K562 (cell line): ENCODE results near the gene C1orf21. TPM values are rescaled to one million over a fixed set of nuclear protein-coding genes. Genes with fewer than 3 reads are reported as not detected.

Experiments
- ATAC-seq: fragments of 200-7000 bp; cut with Tn5 transposase; 3 replicates; pipeline ENCODE4 v1.9.1; 2020; ENCODE audit warnings: moderate library complexity
- BruUV-seq: library from RNA; stranded (reverse); fragments of 400-500 nt; replicated peaks from 2 replicates; lab custom pipeline; 2021; lab: Mats Ljungman, UMichigan
- CTCF ChIA-PET: fragments of 300-600 bp; formaldehyde crosslinking; extraction: SDS; loops from one replicate; lab custom pipeline; 2021; ENCODE audit warnings: low intra/inter-chr PET ratio; lab: Yijun Ruan, JAX
- POLR2A ChIA-PET: fragments of 300-600, 350-650 bp; sonication (Branson Sonifier 250); formaldehyde crosslinking; extraction: SDS; loops from one replicate; lab custom pipeline; 2021; ENCODE audit warnings: antibody characterized with exemption, inconsistent platforms; lab: Yijun Ruan, JAX
- DNase-seq, 4 experiments: peaks; one replicate each; pipeline versions ENCODE4 v3.0.0 to v3.0.0-alpha.2; 2011 to 2018; ENCODE audit warnings: low spot score in 3 of 4, mixed read lengths in 3 of 4; ENCODE audit errors: extremely low read depth in 1 of 4
- FAIRE-seq: peaks from 2 replicates; lab custom pipeline; 2011; peaks lifted over from hg19 to GRCh38; lab: Jason Lieb, UNC
- H2AFZ ChIP-seq: 2 replicates; pipeline ENCODE4 v1.6.0; 2011; ENCODE audit warnings: low read depth, low read length, control low read depth, inconsistent platforms
- H3K27ac ChIP-seq: fragments of 200-600 bp; 3 replicates; pipeline ENCODE4 v1.8.0; 2011; ENCODE audit warnings: low read depth, mild to moderate bottlenecking, control low read depth, inconsistent platforms, low read length, moderate library complexity, mixed read lengths; ENCODE audit errors: extremely low read depth
- H3K27me3 ChIP-seq, 2 experiments: fragments of 300-600 bp in 1 of 2; 2 replicates in 1 of 2; 3 replicates in 1 of 2; pipeline versions ENCODE4 v1.6.0 to v1.8.0; 2011; ENCODE audit warnings: inconsistent platforms in 2 of 2, low read length in 2 of 2, mild to moderate bottlenecking in 1 of 2, mixed read lengths in 1 of 2, moderate library complexity in 1 of 2; ENCODE audit not compliant: control insufficient read depth in 2 of 2, insufficient read depth in 2 of 2
- H3K36me3 ChIP-seq: fragments of 300-600 bp; 3 replicates; pipeline ENCODE4 v1.8.0; 2011; ENCODE audit warnings: mild to moderate bottlenecking, low read length, inconsistent platforms; ENCODE audit not compliant: control insufficient read depth, insufficient read depth
- H3K4me1 ChIP-seq, 2 experiments: fragments of 200-600 bp in 1 of 2; replicated peaks in 1 of 2; 2 replicates in 1 of 2; 3 replicates in 1 of 2; pipeline versions ENCODE4 v1.5.1 to v1.8.0; 2011; ENCODE audit warnings: inconsistent platforms in 2 of 2, low read length in 2 of 2, mild to moderate bottlenecking in 1 of 2, mixed read lengths in 1 of 2, moderate library complexity in 1 of 2; ENCODE audit not compliant: control insufficient read depth in 2 of 2, insufficient read depth in 2 of 2
- H3K4me2 ChIP-seq: 2 replicates; pipeline ENCODE4 v1.6.1; 2011; ENCODE audit warnings: low read length, control low read depth, inconsistent platforms, mixed read lengths; ENCODE audit not compliant: insufficient read depth
- H3K4me3 ChIP-seq: fragments of 200-600 bp; sonication (generic), shearing (Covaris generic); 2 replicates; pipeline ENCODE4 v1.5.1; 2016; ENCODE audit warnings: control low read depth, inconsistent platforms
- H3K79me2 ChIP-seq: fragments of 200-600 bp; 3 replicates; pipeline ENCODE4 v1.8.0; 2011; ENCODE audit warnings: low read length, inconsistent platforms; ENCODE audit not compliant: control insufficient read depth, insufficient read depth
- H3K9ac ChIP-seq, 2 experiments: 2 replicates each; pipeline versions ENCODE4 v1.6.0 to v1.6.1; 2011; ENCODE audit warnings: low read depth in 2 of 2, low read length in 2 of 2, control low read depth in 1 of 2, inconsistent platforms in 1 of 2, mild to moderate bottlenecking in 1 of 2, mixed read lengths in 1 of 2; ENCODE audit not compliant: insufficient read depth in 1 of 2
- H3K9me1 ChIP-seq: one replicate; pipeline ENCODE4 v1.6.0; 2011; ENCODE audit warnings: inconsistent platforms, mild to moderate bottlenecking, low read length, moderate library complexity; ENCODE audit not compliant: control insufficient read depth, insufficient read depth
- H3K9me3 ChIP-seq: replicated peaks from 2 replicates; pipeline ENCODE4 v1.5.1; 2011; ENCODE audit warnings: low read depth, low read length, inconsistent platforms; ENCODE audit not compliant: control insufficient read depth, insufficient read depth
- H4K20me1 ChIP-seq: replicated peaks from 2 replicates; pipeline ENCODE4 v1.6.1; 2011; ENCODE audit warnings: low read length, inconsistent platforms, mixed read lengths; ENCODE audit not compliant: control insufficient read depth, insufficient read depth
- MTA3 ChIP-seq: fragments of 450-650 bp; formaldehyde crosslinking; IDR thresholded peaks from 2 replicates; pipeline ENCODE4 v1.6.1; 2017; ENCODE audit warnings: mild to moderate bottlenecking, borderline replicate concordance
- ZNF224 ChIP-seq: sonication (generic); formaldehyde crosslinking; IDR thresholded peaks from 2 replicates; pipeline ENCODE4 v1.8.0; 2022; ENCODE audit warnings: mild to moderate bottlenecking, missing genetic modification reagents
- WGBS: fragments of 100-300 bp; shearing (Covaris generic); methylation state at CpG from one replicate; pipeline ENCODE4 v1.1.6; 2016; ENCODE audit warnings: low coverage, mixed read lengths; ENCODE audit not compliant: insufficient coverage; ENCODE audit errors: missing lambda C conversion rate; 5-methylcytosine and 5-hydroxymethylcytosine counted together
- in situ Hi-C: fragments of 300-500 bp; cut with MboI; formaldehyde crosslinking; loops from 4 replicates; pipeline ENCODE4 v1.15.0; 2018; ENCODE audit warnings: inconsistent platforms, mixed read lengths
- intact Hi-C: fragments of 100-400 bp; cut with micrococcal nuclease; formaldehyde crosslinking; loops from 2 replicates; pipeline ENCODE4 v1.14.2; 2022
- polyA plus RNA-seq, 8 experiments: library from polyadenylated mRNA; depleted of rRNA in 4 of 8; stranded (reverse) in 5 of 8; unstranded in 3 of 8; fragments of >200 nt; fragmentation: Nextera tagmentation in 2 of 8; fragmentation: Illumina TruSeq in 1 of 8; extraction: Ambion mirVana in 2 of 8; extraction: Trizol in 1 of 8; gene quantifications; 2 replicates each; pipeline versions ENCODE4 v1.2.1 to v1.2.3, GENCODE V29; 2011 to 2014; ENCODE audit warnings: inconsistent platforms in 1 of 8, missing spikeins in 1 of 8
- total RNA-seq, 7 experiments: library from RNA; depleted of rRNA in 6 of 7; stranded (reverse); fragments of >200 nt in 6 of 7; fragmentation: Illumina TruSeq in 2 of 7; extraction: Trizol in 2 of 7; gene quantifications; 2 replicates each; pipeline versions ENCODE4 v1.2.1 to v1.2.3, GENCODE V29; 2011 to 2021; ENCODE audit warnings: low replicate concordance in 1 of 7
- TF ChIP-seq, protein P1 (sequence below): fragments of 450-650 bp; IDR thresholded peaks from 2 replicates; pipeline ENCODE4 v1.6.1; 2016; ENCODE audit warnings: mild to moderate bottlenecking, moderate library complexity
- TF ChIP-seq, protein P2 (sequence below): fragments of 150-350 bp; IDR thresholded peaks from 2 replicates; pipeline ENCODE4 v1.6.1; 2014; ENCODE audit warnings: low read depth, mild to moderate bottlenecking, low read length, borderline replicate concordance

C1orf21 gene
- total and polyA plus RNA-seq, 9 of the 15 experiments (the other 6 are each of a cell fraction or from before 2014, with no cell fraction given), result under 0.01 to 0.31 (median 0.07) TPM

DNA sequence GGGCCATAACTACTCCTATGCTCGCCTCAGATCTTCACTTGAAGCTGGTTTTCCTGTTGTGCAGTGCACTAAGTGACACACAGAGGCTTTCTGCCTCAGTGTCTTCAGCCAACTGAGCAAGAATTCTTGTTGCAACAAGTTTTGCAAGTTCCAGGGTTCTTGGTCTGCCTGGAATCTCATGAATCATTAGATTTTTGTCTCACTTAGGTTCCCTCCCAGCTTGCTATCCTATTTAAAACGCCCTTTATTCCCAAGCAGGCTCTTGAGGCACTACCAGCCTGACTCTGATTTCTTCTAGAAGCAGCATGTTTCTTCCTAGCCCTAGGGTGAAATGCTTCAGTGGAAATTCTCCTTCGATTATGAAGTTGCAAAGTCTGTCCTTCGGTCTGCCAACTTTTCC is 158.8 kb downstream of the C1orf21 start:
- H4K20me1 ChIP-seq, result no peaks in the 10 kb centered on the region
- H3K36me3 ChIP-seq, result no peaks in the 10 kb centered on the region
- no peaks in the 10 kb centered on the region for H3K79me2 ChIP-seq
- ChIA-PET CTCF (no interaction called here), POLR2A (interaction anchor here (1.0 kb wide), 1 partner anchor 14 kb away, joined by 4 read pairs; no protein-coding TSS in a partner anchor)
- H3K4me2 ChIP-seq, result no peak overlapping the region
- FAIRE-seq (no peak), ATAC-seq (no peak), DNase-seq (no peak)
- no peak overlapping the region for H3K9ac ChIP-seq
- H3K4me1 ChIP-seq, result no peaks in the 10 kb centered on the region
- no peaks in the 10 kb centered on the region for H3K9me3 ChIP-seq
- no peak overlapping the region for H3K4me3 ChIP-seq
- H3K27ac ChIP-seq, result no peak overlapping the region
- H2AFZ ChIP-seq, result no peak overlapping the region
- H3K9me1 ChIP-seq, result no peaks in the 10 kb centered on the region
- 1% methylated on average over 4 of the region's 4 CpGs for WGBS
- TF ChIP-seq ZNF224 (CRISPR knock-in tag) (no peak), MTA3 (no peak)
- TF ChIP-seq, protein P1, sequence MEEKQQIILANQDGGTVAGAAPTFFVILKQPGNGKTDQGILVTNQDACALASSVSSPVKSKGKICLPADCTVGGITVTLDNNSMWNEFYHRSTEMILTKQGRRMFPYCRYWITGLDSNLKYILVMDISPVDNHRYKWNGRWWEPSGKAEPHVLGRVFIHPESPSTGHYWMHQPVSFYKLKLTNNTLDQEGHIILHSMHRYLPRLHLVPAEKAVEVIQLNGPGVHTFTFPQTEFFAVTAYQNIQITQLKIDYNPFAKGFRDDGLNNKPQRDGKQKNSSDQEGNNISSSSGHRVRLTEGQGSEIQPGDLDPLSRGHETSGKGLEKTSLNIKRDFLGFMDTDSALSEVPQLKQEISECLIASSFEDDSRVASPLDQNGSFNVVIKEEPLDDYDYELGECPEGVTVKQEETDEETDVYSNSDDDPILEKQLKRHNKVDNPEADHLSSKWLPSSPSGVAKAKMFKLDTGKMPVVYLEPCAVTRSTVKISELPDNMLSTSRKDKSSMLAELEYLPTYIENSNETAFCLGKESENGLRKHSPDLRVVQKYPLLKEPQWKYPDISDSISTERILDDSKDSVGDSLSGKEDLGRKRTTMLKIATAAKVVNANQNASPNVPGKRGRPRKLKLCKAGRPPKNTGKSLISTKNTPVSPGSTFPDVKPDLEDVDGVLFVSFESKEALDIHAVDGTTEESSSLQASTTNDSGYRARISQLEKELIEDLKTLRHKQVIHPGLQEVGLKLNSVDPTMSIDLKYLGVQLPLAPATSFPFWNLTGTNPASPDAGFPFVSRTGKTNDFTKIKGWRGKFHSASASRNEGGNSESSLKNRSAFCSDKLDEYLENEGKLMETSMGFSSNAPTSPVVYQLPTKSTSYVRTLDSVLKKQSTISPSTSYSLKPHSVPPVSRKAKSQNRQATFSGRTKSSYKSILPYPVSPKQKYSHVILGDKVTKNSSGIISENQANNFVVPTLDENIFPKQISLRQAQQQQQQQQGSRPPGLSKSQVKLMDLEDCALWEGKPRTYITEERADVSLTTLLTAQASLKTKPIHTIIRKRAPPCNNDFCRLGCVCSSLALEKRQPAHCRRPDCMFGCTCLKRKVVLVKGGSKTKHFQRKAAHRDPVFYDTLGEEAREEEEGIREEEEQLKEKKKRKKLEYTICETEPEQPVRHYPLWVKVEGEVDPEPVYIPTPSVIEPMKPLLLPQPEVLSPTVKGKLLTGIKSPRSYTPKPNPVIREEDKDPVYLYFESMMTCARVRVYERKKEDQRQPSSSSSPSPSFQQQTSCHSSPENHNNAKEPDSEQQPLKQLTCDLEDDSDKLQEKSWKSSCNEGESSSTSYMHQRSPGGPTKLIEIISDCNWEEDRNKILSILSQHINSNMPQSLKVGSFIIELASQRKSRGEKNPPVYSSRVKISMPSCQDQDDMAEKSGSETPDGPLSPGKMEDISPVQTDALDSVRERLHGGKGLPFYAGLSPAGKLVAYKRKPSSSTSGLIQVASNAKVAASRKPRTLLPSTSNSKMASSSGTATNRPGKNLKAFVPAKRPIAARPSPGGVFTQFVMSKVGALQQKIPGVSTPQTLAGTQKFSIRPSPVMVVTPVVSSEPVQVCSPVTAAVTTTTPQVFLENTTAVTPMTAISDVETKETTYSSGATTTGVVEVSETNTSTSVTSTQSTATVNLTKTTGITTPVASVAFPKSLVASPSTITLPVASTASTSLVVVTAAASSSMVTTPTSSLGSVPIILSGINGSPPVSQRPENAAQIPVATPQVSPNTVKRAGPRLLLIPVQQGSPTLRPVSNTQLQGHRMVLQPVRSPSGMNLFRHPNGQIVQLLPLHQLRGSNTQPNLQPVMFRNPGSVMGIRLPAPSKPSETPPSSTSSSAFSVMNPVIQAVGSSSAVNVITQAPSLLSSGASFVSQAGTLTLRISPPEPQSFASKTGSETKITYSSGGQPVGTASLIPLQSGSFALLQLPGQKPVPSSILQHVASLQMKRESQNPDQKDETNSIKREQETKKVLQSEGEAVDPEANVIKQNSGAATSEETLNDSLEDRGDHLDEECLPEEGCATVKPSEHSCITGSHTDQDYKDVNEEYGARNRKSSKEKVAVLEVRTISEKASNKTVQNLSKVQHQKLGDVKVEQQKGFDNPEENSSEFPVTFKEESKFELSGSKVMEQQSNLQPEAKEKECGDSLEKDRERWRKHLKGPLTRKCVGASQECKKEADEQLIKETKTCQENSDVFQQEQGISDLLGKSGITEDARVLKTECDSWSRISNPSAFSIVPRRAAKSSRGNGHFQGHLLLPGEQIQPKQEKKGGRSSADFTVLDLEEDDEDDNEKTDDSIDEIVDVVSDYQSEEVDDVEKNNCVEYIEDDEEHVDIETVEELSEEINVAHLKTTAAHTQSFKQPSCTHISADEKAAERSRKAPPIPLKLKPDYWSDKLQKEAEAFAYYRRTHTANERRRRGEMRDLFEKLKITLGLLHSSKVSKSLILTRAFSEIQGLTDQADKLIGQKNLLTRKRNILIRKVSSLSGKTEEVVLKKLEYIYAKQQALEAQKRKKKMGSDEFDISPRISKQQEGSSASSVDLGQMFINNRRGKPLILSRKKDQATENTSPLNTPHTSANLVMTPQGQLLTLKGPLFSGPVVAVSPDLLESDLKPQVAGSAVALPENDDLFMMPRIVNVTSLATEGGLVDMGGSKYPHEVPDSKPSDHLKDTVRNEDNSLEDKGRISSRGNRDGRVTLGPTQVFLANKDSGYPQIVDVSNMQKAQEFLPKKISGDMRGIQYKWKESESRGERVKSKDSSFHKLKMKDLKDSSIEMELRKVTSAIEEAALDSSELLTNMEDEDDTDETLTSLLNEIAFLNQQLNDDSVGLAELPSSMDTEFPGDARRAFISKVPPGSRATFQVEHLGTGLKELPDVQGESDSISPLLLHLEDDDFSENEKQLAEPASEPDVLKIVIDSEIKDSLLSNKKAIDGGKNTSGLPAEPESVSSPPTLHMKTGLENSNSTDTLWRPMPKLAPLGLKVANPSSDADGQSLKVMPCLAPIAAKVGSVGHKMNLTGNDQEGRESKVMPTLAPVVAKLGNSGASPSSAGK, result no peak
- TF ChIP-seq, protein P2, sequence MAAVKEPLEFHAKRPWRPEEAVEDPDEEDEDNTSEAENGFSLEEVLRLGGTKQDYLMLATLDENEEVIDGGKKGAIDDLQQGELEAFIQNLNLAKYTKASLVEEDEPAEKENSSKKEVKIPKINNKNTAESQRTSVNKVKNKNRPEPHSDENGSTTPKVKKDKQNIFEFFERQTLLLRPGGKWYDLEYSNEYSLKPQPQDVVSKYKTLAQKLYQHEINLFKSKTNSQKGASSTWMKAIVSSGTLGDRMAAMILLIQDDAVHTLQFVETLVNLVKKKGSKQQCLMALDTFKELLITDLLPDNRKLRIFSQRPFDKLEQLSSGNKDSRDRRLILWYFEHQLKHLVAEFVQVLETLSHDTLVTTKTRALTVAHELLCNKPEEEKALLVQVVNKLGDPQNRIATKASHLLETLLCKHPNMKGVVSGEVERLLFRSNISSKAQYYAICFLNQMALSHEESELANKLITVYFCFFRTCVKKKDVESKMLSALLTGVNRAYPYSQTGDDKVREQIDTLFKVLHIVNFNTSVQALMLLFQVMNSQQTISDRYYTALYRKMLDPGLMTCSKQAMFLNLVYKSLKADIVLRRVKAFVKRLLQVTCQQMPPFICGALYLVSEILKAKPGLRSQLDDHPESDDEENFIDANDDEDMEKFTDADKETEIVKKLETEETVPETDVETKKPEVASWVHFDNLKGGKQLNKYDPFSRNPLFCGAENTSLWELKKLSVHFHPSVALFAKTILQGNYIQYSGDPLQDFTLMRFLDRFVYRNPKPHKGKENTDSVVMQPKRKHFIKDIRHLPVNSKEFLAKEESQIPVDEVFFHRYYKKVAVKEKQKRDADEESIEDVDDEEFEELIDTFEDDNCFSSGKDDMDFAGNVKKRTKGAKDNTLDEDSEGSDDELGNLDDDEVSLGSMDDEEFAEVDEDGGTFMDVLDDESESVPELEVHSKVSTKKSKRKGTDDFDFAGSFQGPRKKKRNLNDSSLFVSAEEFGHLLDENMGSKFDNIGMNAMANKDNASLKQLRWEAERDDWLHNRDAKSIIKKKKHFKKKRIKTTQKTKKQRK, result no peak
- intact Hi-C loops, result no loop called here
- in situ Hi-C loops, result no loop called here
- no peaks in the 10 kb centered on the region for H3K27me3 ChIP-seq
- no TSS peak for BruUV-seq
